HepG2 (cell line): Measurements from ENCODE around the gene H19. TPM values are rescaled to one million over a fixed set of nuclear protein-coding genes. Genes with fewer than 3 reads are reported as not detected.

Experiments
- ATAC-seq: fragments of 200-7000 bp; cut with Tn5 transposase; 3 replicates; pipeline ENCODE4 v1.9.1; 2020; ENCODE audit warnings: mild to moderate bottlenecking, moderate library complexity
- BruUV-seq: library from RNA; stranded (reverse); fragments of 400-500 nt; replicated peaks from 2 replicates; lab custom pipeline; 2021; lab: Mats Ljungman, UMichigan
- CTCF ChIA-PET: fragments of 300-600 bp; formaldehyde crosslinking; extraction: SDS; loops from one replicate; lab custom pipeline; 2021; ENCODE audit warnings: low total read pairs, inconsistent platforms, low intra/inter-chr PET ratio; lab: Yijun Ruan, JAX
- POLR2A ChIA-PET: fragments of 350-600 bp; sonication (Branson Sonifier 250); formaldehyde crosslinking; loops from one replicate; lab custom pipeline; 2020; ENCODE audit warnings: antibody characterized with exemption, inconsistent platforms; lab: Yijun Ruan, JAX
- DNase-seq: peaks from one replicate; pipeline ENCODE4 v3.0.0-alpha.2; 2015; ENCODE audit warnings: low spot score
- FAIRE-seq: peaks from 3 replicates; lab custom pipeline; 2011; peaks lifted over from hg19 to GRCh38; lab: Jason Lieb, UNC
- H2AFZ ChIP-seq: one replicate; pipeline ENCODE4 v1.6.1; 2011; ENCODE audit warnings: low read length, inconsistent platforms
- H3K27ac ChIP-seq: fragments of 300-600 bp; 3 replicates; pipeline ENCODE4 v1.8.0; 2011; ENCODE audit warnings: mixed run types, mild to moderate bottlenecking, mixed read lengths, low read length, inconsistent platforms; ENCODE audit not compliant: insufficient read depth; ENCODE audit errors: extremely low read length
- H3K27me3 ChIP-seq, 2 experiments: fragments of 200-600 bp in 1 of 2; 2 replicates in 1 of 2; 3 replicates in 1 of 2; pipeline versions ENCODE4 v1.6.0 to v1.8.0; 2011; ENCODE audit warnings: low read length in 2 of 2, mild to moderate bottlenecking in 2 of 2, moderate library complexity in 2 of 2, inconsistent platforms in 1 of 2; ENCODE audit not compliant: insufficient read depth in 2 of 2, control insufficient read depth in 1 of 2
- H3K36me3 ChIP-seq, 2 experiments: fragments of 200-600 bp in 1 of 2; replicated peaks in 1 of 2; 2 replicates in 1 of 2; 3 replicates in 1 of 2; pipeline versions ENCODE4 v1.5.1 to v1.8.0; 2011; ENCODE audit warnings: low read length in 2 of 2, inconsistent platforms in 1 of 2; ENCODE audit not compliant: insufficient read depth in 2 of 2, control insufficient read depth in 1 of 2
- H3K4me1 ChIP-seq: 2 replicates; pipeline ENCODE4 v1.5.1; 2012; ENCODE audit warnings: low read length, inconsistent platforms; ENCODE audit not compliant: insufficient read depth
- H3K4me2 ChIP-seq: 2 replicates; pipeline ENCODE4 v1.6.0; 2011; ENCODE audit warnings: low read depth, low read length, inconsistent platforms
- H3K4me3 ChIP-seq, 3 experiments: fragments of 200-600 bp in 1 of 3; sonication (generic), shearing (Covaris generic) in 1 of 3; replicated peaks in 1 of 3; 2 replicates each; pipeline ENCODE4 v1.5.1; 2011 to 2016; ENCODE audit warnings: low read length in 3 of 3, inconsistent platforms in 2 of 3, low read depth in 2 of 3, mild to moderate bottlenecking in 2 of 3, control low read depth in 1 of 3, mixed read lengths in 1 of 3; ENCODE audit not compliant: insufficient read depth in 1 of 3
- H3K79me2 ChIP-seq: one replicate; pipeline ENCODE4 v1.6.1; 2011; ENCODE audit warnings: low read length, inconsistent platforms; ENCODE audit not compliant: insufficient read depth
- H3K9ac ChIP-seq: 2 replicates; pipeline ENCODE4 v1.6.0; 2011; ENCODE audit warnings: mild to moderate bottlenecking, low read depth, low read length, inconsistent platforms; ENCODE audit not compliant: insufficient read depth
- H3K9me3 ChIP-seq: 2 replicates; pipeline ENCODE4 v1.5.1; 2012; ENCODE audit warnings: mild to moderate bottlenecking, low read length
- H4K20me1 ChIP-seq: 2 replicates; pipeline ENCODE4 v1.6.0; 2011; ENCODE audit warnings: inconsistent platforms, mild to moderate bottlenecking, low read length, moderate library complexity; ENCODE audit not compliant: insufficient read depth
- HNF4A ChIP-seq: sonication (generic); formaldehyde crosslinking; IDR thresholded peaks from 2 replicates; pipeline ENCODE4 v1.4.0; 2020; ENCODE audit warnings: missing genetic modification reagents
- KLF11 ChIP-seq: IDR thresholded peaks from 2 replicates; pipeline ENCODE4 v1.6.1; 2016; ENCODE audit warnings: missing compliant biosample characterization
- NFIC ChIP-seq: IDR thresholded peaks from 2 replicates; pipeline ENCODE4 v1.6.1; 2012; ENCODE audit warnings: mild to moderate bottlenecking, low read length, inconsistent platforms
- POLR2A ChIP-seq, 2 experiments: IDR thresholded peaks; 2 replicates each; pipeline ENCODE4 v1.6.1; 2011; ENCODE audit warnings: low read depth in 2 of 2, low read length in 2 of 2, mild to moderate bottlenecking in 1 of 2, moderate library complexity in 1 of 2; ENCODE audit not compliant: insufficient read depth in 1 of 2
- YY1 ChIP-seq: IDR thresholded peaks from 2 replicates; pipeline ENCODE4 v1.6.1; 2011; ENCODE audit warnings: low read length, low read depth, moderate library complexity, mild to moderate bottlenecking; ENCODE audit not compliant: insufficient read depth, insufficient replicate concordance
- ZBTB7A ChIP-seq: sonication (generic); formaldehyde crosslinking; IDR thresholded peaks from 2 replicates; pipeline ENCODE4 v1.8.0; 2022; ENCODE audit warnings: mild to moderate bottlenecking, missing genetic modification reagents
- ZNF432 ChIP-seq: sonication (generic); formaldehyde crosslinking; IDR thresholded peaks from 2 replicates; pipeline ENCODE4 v1.5.0; 2020; ENCODE audit warnings: missing genetic modification reagents, mild to moderate bottlenecking, borderline replicate concordance
- ZNF788 ChIP-seq: sonication (generic); formaldehyde crosslinking; IDR thresholded peaks from 2 replicates; pipeline ENCODE4 v1.5.0; 2020; ENCODE audit warnings: mild to moderate bottlenecking, missing genetic modification reagents, borderline replicate concordance
- ZNF879 ChIP-seq: sonication (generic); formaldehyde crosslinking; IDR thresholded peaks from 2 replicates; pipeline ENCODE4 v1.8.1; 2023; ENCODE audit warnings: missing genetic modification reagents
- WGBS: methylation state at CpG from one replicate; pipeline ENCODE4 v1.1.6; 2017; ENCODE audit warnings: low lambda C conversion rate; 5-methylcytosine and 5-hydroxymethylcytosine counted together
- in situ Hi-C: cut with HindIII; loops from 2 replicates; pipeline ENCODE4 v1.10.0; 2017; ENCODE audit warnings: low pct_unique_long_range_greater_than_20kb; ENCODE audit not compliant: extremely low pct_ligation_motif_present
- intact Hi-C: fragments of 100-400 bp; cut with micrococcal nuclease; formaldehyde crosslinking; loops from one replicate; pipeline ENCODE4 v1.10.0; 2022; ENCODE audit not compliant: unreplicated experiment
- polyA plus RNA-seq, 8 experiments: library from polyadenylated mRNA; depleted of rRNA in 3 of 8; stranded (reverse) in 7 of 8; unstranded in 1 of 8; fragments of >200 nt; fragmentation: Illumina TruSeq in 4 of 8; extraction: Trizol in 4 of 8; gene quantifications; 2 replicates each; pipeline versions ENCODE4 v1.2.1 to v1.2.3, GENCODE V29; 2011 to 2016; ENCODE audit warnings: low read depth in 4 of 8, missing spikeins in 1 of 8, mixed read lengths in 1 of 8; ENCODE audit not compliant: insufficient read depth in 1 of 8
- total RNA-seq, 5 experiments: library from RNA; depleted of rRNA; stranded (reverse); fragments of >200 nt; fragmentation: Illumina TruSeq; extraction: Trizol; gene quantifications; 2 replicates each; pipeline ENCODE4 v1.2.3, GENCODE V29; 2016; ENCODE audit warnings: low read depth in 1 of 5
- TF ChIP-seq, protein P1 (sequence below): sonication (generic); formaldehyde crosslinking; IDR thresholded peaks from 2 replicates; pipeline ENCODE4 v1.5.0; 2020; ENCODE audit warnings: mild to moderate bottlenecking, missing genetic modification reagents
- TF ChIP-seq, protein P2 (sequence below): IDR thresholded peaks from 2 replicates; pipeline ENCODE4 v1.4.0; 2020; ENCODE audit warnings: mild to moderate bottlenecking, missing genetic modification reagents

H19 gene
- total and polyA plus RNA-seq, 2 of the 13 experiments (the other 11 are each of a cell fraction or from before 2014, with no cell fraction given), result 1.2 to 2.4 TPM

DNA sequence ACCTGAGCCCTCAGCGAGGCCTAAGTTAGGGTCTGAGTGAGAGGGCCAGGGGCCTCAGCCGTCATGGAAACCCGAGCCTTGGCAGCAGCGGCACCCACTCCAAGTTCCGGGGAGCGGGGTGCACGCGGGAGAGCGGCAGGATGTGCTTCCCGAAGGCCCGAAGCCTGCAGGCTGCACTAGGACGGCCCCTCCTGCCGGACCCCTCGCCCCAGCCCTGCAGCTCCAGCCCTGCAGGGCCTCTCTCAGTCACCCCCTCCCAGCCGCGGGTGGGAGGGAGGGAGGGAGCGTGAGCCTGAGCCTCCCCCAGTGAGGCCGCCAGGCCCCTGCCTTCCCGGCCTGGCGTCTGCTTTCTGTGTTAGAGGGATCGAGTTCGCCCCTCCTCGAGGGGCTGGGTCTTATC lies 27.9 kb downstream of the H19 start:
- Histone ChIP-seq H3K27ac (no peak overlapping the region), H3K4me2 (no peak overlapping the region), H2AFZ (no peak overlapping the region), H3K27me3 (no peaks in the 10 kb centered on the region), H3K9me3 (no peaks in the 10 kb centered on the region), H4K20me1 (no peaks in the 10 kb centered on the region), H3K4me1 (no peaks in the 10 kb centered on the region), H3K4me3 (no peak overlapping the region), H3K79me2 (no peaks in the 10 kb centered on the region), H3K36me3 (no peaks in the 10 kb centered on the region), H3K9ac (no peak overlapping the region)
- POLR2A ChIA-PET, result interaction anchor here (0.6 to 26.2 kb wide), 16 partner anchors 9 to 278 kb away, joined by 3 to 720 read pairs (median 4); partner anchors contain the start of gene MRPL23
- no TSS peak for BruUV-seq
- in situ Hi-C loops, result no loop called here
- WGBS, result no CpG with 5 or more reads among the region's 23 CpGs
- FAIRE-seq (no peak), ATAC-seq (peak; percentile 42), DNase-seq (no peak)
- TF ChIP-seq ZBTB7A (no peak), KLF11 (CRISPR knock-in tag) (no peak), ZNF432 (CRISPR knock-in tag) (no peak), NFIC (no peak), POLR2A (IDR thresholded peaks at IDR 0.05; ENCODE audit: insufficient read depth in 1 of 2, low read depth in 2 of 2, low read length in 2 of 2) (no peak)
- TF ChIP-seq, protein P1, sequence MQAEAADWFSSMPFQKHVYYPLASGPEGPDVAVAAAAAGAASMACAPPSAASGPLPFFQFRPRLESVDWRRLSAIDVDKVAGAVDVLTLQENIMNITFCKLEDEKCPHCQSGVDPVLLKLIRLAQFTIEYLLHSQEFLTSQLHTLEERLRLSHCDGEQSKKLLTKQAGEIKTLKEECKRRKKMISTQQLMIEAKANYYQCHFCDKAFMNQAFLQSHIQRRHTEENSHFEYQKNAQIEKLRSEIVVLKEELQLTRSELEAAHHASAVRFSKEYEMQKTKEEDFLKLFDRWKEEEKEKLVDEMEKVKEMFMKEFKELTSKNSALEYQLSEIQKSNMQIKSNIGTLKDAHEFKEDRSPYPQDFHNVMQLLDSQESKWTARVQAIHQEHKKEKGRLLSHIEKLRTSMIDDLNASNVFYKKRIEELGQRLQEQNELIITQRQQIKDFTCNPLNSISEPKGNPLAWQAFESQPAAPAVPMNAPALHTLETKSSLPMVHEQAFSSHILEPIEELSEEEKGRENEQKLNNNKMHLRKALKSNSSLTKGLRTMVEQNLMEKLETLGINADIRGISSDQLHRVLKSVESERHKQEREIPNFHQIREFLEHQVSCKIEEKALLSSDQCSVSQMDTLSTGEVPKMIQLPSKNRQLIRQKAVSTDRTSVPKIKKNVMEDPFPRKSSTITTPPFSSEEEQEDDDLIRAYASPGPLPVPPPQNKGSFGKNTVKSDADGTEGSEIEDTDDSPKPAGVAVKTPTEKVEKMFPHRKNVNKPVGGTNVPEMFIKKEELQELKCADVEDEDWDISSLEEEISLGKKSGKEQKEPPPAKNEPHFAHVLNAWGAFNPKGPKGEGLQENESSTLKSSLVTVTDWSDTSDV, result no peak
- intact Hi-C loops, result no loop called here
- CTCF ChIA-PET, result interaction anchor here (1.2 to 2.6 kb wide), 2 partner anchors 154 to 182 kb away, joined by 4 to 24 read pairs; no protein-coding TSS in a partner anchor

DNA sequence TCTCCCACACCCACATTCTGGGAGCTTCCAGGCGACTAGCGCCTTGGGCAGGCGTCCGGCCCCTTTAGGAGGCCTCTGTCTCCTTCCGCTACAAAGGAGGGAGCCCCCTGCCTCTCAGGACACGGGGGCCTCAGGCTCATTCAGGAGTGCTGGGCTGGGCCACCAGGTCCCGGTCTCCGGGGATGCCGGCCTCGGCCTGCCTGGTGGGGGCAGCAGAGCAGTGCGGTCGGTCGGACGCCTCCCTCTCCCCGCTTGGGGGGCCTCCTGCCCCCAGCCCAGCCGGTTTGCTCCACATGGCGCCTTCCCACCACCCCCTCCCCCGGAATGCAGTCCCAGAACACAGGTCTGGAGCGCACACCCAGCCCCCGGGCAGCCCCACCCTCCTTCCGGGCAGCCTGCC lies 28.6 kb downstream of the H19 start:
- Histone ChIP-seq H3K27me3 (no peaks in the 10 kb centered on the region), H3K4me1 (no peaks in the 10 kb centered on the region), H2AFZ (no peak overlapping the region), H3K27ac (no peak overlapping the region), H3K79me2 (no peaks in the 10 kb centered on the region), H4K20me1 (no peaks in the 10 kb centered on the region), H3K36me3 (no peaks in the 10 kb centered on the region), H3K9me3 (no peaks in the 10 kb centered on the region), H3K4me2 (no peak overlapping the region), H3K9ac (no peak overlapping the region), H3K4me3 (no peak overlapping the region)
- in situ Hi-C loops, result no loop called here
- FAIRE-seq (peak; percentile 66), ATAC-seq (peak; percentile 74), DNase-seq (no peak)
- WGBS, result no CpG with 5 or more reads among the region's 21 CpGs
- TF ChIP-seq YY1 (no peak), ZNF788 (CRISPR knock-in tag) (no peak), ZNF879 (CRISPR knock-in tag) (no peak), HNF4A (CRISPR knock-in tag) (no peak)
- TF ChIP-seq, protein P2, sequence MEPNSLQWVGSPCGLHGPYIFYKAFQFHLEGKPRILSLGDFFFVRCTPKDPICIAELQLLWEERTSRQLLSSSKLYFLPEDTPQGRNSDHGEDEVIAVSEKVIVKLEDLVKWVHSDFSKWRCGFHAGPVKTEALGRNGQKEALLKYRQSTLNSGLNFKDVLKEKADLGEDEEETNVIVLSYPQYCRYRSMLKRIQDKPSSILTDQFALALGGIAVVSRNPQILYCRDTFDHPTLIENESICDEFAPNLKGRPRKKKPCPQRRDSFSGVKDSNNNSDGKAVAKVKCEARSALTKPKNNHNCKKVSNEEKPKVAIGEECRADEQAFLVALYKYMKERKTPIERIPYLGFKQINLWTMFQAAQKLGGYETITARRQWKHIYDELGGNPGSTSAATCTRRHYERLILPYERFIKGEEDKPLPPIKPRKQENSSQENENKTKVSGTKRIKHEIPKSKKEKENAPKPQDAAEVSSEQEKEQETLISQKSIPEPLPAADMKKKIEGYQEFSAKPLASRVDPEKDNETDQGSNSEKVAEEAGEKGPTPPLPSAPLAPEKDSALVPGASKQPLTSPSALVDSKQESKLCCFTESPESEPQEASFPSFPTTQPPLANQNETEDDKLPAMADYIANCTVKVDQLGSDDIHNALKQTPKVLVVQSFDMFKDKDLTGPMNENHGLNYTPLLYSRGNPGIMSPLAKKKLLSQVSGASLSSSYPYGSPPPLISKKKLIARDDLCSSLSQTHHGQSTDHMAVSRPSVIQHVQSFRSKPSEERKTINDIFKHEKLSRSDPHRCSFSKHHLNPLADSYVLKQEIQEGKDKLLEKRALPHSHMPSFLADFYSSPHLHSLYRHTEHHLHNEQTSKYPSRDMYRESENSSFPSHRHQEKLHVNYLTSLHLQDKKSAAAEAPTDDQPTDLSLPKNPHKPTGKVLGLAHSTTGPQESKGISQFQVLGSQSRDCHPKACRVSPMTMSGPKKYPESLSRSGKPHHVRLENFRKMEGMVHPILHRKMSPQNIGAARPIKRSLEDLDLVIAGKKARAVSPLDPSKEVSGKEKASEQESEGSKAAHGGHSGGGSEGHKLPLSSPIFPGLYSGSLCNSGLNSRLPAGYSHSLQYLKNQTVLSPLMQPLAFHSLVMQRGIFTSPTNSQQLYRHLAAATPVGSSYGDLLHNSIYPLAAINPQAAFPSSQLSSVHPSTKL (CRISPR knock-in tag), result no peak
- BruUV-seq, result no TSS peak
- CTCF ChIA-PET, result interaction anchor here (1.2 to 2.6 kb wide), 2 partner anchors 155 to 182 kb away, joined by 4 to 24 read pairs; no protein-coding TSS in a partner anchor
- POLR2A ChIA-PET, result interaction anchor here (0.6 to 26.2 kb wide), 15 partner anchors 11 to 277 kb away, joined by 3 to 720 read pairs (median 4); partner anchors contain the start of gene MRPL23
- intact Hi-C loops, result no loop called here
